ENCODE measurements around the gene PITRM1. TPM values are rescaled to one million over a fixed set of nuclear protein-coding genes. Genes with fewer than 3 reads are reported as not detected.
"Not testable (repeated sequence)": the region's sequence is repeated elsewhere in the genome, so short reads cannot be mapped to it uniquely, and the experiment has no call there.

Gene PITRM1
- polyA plus RNA-seq, 1 donor = 68.9 TPM

DNA sequence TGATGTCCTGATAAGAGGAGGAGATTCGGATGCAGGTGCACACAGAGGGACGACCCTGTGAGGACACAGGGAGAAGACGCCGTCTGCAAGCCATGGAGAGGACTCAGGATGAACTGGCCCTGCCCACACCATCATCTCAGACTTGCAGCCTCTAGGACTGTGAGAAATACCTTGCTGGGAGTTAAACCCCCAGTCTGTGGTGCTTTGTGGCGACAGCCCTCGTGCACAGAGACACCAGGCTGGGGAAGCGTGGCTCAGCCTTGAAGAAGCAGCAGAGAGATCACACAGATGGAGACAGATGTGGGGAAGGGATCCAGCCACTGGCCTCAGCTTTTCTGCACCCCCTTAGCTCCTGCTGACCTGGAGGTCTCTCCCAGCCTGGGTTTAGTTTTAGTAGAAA lies 26.3 kb upstream of the PITRM1 start:
- DNase-seq = no peak

DNA sequence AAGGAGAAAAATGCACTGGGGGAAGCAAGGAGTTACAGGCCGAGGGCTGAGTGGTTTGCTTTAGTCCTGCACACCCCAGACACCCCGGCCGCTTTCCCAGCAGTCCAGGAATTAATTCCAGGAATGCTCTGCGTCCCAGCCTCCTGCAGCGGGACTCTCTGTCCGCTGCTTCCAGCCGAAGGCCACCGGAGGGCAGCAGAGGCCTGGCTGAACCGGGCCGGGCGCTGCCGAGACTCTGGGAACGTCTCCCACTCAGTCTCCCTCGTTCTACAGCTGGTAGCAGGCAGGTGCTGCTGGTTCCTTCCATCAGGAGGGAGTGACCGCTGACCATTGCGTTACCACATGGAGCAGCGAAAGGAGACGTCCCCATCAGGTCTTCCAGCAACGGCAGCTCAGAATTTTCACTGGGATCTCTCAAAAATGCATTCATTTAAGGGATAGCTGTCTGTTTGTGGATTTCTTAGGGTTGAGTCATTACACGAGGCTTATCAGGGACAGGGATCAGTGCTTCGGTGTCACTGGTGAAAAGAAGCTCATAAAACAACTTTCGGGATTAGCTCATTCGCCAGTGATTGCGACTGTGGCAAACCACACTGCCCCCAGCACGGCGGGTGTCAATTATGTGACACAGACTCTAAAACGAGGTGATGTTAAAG lies 24.9 kb upstream of the PITRM1 start:
- peak; percentile 87 for DNase-seq

DNA sequence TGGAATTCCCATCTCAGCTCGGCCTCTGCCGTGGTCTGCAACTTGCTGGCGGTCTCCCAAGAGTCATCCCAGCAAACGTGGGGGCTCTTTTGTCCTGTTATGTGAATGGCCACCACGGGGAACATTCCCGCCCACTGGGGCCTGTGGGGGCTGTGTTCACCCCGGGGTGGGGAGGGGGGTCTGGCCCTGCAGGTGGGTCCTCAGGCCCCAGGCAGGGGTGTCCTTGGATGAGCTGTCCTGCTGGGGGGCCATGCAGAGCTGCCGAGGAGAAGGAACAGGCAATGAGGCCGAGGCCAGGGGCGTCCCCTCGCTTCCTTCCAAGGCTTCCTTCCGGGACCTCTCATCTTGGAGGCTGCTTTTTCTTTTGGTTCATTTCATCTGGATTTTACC lies 24.4 kb upstream of the PITRM1 start:
- no peak for DNase-seq

DNA sequence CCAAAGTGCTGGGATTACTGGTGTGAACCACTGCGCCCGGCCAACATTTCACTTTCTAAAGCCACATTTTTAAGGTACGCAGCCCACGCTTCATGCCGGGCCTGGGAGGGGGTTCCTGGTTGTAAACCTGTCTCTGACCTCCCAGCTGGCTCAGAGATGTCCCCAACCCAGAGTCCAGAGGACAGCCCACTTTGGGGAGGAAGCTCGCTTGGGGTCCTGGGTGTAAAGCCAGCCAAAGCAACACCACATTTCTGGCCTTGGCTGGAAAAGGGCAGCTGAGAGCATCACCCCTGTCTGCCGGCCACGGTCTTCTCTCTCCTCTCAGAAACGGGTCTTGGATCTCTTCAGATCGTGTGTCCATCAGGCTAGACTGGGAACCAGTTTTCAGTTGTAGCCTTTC lies 23.9 kb upstream of the PITRM1 start:
- DNase-seq = no peak

DNA sequence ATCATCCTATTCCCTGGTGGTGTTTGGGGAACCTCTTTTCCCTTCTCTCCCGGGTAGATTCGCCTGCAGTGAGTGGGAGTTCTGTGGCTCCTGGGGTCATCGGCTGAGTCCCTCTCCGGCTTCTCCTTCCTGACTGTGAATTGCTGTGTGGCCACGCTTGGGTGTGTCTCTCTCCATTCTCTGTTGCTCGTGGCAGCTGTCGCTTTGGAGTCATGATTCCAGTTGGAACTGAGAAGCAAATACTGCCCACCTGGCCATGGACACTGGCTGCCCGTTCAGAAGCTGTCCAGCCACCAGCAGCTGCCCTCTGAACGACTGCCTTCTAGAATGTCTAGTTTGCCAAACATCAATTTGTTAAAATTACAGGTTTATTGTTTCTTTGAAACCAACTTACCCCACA lies 23.1 kb upstream of the PITRM1 start:
- no peak for DNase-seq

DNA sequence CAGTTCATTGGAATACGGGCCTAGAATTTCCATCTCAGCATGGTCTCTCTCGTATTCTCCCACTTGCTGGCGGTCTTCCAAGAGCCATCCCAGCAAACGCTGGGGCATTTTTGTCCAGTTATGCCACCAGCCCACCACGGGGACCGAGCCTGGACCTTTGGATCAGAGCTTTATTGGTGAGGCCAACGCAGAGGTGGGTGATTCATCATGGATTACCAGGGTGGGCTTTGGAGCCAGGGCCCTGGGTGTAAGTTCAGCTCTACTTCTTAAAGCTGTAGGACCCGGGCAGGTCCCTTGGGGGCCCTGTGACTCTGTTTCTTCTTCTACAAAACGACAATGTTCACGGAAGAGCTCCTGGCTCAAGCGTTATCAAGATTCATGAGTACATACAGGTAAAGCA lies 22.7 kb upstream of the PITRM1 start:
- DNase-seq = no peak

DNA sequence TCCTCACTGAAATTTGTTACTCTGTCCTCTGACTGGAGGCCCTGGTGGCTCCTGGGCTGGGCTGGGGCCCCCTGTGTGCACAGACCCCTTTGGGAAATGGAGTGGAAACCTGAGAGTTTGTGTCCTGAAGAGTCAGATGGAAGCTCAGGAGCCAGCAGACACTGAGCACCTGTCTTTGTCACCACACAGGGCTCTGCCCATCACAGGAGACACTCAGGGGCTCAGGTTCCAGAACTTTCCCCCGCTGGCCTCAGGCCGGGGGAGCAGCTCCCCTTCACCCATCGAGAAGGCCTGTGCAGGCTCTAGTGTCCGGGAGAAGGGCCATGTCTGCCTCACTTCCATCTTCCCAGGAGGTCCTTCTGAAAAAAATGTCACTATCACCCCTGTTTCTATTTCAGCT lies 22.3 kb upstream of the PITRM1 start:
- DNase-seq = no peak

DNA sequence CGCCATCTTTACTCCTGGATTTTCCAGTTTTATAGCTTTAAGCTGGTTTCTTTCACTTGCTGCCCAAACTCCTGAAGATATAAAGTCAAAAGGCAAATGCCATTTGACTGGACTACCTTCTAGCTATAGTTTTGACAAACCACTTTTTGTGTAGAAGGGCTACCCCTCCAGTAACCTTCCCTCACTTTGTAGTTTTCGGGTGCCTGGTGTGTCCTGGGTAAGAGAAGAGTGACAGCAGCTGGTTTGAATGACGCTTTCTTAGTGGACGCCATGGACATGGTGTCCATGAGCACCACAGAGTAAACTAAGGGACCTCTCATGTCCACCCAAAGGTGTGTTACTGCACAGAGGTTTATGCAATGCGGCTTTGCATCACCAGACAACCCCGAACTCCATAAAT lies 21.2 kb upstream of the PITRM1 start:
- no peak for DNase-seq

DNA sequence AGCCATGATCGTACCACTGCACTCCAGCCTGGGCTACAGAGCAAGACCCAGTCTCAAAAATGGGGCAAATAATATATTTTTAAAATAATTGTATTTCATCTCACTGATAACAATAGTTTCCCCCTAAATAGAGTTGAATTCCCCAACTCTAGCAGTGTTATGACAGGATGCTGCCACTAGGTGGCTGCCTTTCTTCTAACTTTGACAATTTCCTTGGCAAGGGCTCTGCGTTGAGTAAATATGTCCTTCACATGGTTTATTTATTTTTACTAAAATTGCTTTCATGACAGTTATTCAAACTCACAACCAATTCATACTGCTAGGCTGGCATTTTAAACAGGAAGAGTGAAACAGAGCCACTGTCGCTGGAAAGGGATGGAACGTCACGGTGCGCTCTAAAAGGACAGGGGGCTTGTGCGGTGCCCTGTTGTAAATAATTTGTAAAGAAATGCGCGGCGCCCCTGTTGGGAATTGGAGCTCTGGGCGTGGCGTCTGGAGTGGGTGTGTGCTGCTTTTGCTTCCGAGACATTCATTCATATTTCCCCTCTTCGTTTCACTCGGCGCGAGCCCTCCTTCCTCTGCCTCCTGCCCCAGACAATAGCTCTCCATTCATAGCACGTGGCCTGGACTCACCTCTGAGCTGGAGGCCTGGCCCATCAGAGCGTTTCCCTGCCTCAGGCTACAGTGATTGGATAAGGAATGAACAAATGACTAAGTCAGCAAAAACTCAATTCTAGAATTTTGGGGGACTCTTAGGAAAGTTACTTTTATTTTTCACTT lies 20.5 kb upstream of the PITRM1 start:
- peak; percentile 64 for DNase-seq

DNA sequence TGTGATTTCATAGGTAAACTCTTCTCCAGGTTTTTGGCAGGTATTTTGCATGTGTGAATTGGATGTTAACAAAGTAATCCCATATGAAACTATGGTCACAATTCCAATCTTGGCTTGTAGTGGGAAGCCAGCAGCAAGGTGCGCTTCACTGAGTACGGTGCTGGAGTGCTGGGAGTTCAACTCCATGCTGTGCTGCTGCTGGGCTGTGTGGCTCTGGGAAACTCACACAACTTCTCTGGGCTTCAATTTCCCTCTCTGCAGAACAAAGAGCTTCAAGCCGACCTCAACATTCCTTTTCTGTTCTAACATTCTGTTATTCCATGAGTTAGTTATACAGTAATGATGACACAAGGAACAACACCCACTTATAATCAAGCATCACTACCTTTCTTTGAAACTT lies 18.2 kb upstream of the PITRM1 start:
- DNase-seq = no peak

DNA sequence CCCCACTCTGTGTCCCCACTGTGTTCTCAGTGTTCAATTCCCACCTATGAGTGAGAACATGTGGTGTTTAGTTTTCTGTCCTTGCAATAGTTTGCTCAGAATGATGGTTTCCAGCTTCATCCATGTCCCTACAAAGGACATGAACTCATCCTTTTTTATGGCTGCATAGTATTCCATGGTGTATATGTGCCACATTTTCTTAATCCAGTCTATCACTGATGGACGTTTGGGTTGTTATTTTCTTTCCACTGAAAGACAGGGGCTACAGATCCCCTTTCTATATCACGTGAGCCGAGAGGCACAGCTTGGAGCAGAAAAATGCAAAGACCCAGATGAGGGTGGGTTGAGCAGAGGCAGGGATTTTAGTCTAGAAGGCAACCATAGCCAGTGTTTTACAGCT lies 14.6 kb upstream of the PITRM1 start:
- not testable (repeated sequence) for DNase-seq

DNA sequence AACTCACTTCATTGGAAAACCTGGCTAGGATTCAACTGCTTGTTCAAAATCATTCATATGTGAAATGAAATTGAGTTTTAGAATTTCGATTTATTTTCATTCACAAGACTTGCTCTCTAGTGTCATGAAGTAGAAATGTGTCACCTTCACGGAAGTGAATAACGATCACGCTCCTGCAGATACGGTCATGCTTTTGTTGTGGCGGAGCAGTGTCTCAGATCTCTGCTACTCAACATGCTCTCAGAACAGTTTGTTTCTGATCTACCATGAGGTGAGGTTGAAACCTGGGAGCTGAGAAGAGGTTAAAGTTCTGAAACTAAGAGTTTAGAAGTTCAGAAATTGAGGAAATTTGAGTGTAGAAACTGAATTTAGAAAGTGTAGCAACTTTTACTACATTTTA lies 13.8 kb upstream of the PITRM1 start:
- DNase-seq = no peak

DNA sequence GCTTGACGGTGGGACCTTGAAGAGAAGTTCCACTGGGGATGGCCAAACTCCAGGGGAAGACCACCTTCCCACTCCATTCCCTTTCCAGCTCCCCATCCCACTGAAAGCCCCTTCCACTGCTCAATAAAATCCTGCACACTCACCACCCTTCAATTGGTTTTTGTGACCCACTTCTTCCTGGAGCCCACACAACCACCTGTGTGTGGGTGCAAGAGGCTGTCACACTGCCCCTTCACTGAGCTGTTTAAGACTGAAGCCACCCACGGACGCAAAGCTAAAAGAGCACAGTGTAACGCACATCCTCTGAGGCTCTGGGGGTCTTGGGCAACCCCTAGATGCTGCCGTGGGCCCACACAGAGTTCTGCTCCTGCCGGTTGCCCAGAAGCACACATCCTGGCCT lies 12.8 kb upstream of the PITRM1 start:
- no peak for DNase-seq

DNA sequence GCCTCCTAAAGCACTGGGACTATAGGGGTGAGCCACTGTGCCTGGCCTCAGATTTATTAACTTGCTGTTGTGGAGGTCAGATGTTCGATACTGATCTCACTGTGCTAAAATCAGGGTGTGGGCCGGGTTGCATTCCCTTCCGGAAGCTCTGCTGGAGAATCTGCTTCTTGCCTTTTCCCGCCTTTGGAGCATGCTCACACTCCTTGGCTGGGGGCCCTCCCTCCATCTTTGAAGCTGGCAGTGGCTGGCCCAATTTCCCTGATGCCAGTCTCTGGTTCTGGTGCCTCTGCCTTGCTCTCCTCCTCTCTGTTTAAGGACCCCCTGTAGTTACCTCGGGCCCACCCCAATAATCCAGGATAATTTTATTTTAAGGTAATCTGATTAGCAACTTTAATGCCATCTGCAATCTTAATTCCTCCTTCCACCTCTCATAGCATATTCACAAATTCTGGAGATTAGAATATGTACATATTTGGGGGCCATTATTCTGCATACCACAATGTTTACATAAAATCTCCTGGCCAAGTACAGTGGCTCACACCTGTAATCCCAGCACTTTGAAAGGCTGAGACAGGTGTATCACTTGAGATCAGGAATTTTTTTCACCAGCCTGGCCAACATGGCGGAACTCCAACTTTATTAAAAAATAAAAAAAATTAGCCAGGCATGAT lies 7.9 kb upstream of the PITRM1 start:
- no peak for DNase-seq

DNA sequence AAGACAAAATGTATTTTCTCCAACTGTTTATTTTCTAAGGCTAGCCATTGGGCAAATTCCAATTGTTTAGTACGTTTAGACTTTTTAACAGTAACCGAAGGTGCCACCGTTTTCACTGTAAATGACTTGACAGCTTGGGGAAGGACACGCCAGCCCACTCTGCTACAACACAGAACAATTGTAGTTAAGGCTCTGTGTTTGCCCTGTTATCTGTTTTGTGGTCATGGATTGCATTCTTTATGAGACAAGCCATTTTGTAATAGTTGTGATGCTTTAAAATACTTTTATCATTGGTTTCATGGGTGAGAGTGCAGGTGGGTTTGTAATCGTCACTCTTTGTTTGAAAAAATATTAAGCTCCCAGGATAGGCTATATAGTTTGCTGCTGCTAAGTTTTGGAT lies 6.6 kb upstream of the PITRM1 start:
- DNase-seq = no peak

DNA sequence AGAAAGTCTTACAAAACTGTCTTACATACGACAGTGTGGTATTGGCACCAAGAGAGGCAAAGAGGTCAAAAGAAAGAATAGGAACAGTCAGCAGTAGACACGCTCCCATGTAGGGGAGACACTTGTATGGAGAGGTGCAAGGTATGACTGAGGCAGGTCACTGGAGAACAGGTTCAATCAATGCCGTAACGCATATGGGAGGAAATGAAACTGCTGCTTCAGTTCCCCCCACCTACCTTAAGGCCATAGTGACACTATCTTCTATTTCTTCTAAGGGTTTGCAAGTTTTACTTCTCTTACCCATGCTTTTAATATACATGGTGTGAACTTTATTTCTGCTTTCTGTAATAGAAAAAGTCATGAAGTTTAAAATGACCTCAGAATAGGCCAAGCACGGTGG lies 5.5 kb upstream of the PITRM1 start:
- DNase-seq = no peak

DNA sequence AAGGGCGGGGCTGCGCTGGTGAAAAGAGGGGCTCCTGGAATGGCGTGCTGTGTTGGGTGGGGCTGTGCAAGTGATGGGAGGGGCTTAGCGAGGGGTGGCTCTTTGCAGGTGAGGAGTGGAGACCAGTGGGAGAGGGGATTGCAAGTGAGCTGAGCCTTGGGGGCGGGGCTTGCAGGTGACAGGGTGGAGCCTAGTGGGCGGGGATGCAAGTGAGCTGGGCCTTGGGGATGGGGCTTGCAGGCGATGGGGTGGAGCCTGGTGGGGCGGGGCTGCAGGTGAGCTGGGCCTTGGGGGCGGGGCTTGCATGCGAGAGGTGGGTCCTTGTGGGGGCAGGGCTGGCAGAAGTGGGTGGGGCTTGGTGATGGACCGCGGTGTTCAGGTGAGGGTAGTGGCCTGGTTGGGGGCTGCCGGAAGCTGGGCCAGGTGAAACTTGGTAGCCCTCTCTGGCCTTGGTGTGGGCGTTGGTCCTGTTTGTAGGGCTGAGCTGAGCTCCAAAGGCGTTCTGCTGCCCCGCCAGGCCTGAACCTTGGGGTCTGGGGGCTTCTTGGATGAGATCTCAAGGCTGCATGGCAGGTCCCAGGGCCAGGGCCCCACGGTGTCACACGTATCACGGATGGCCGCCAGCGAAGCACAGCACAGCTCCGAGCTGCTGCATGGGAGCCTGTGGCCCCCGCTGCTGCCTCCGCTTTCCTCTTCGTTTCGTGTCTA lies 743 bp upstream of the PITRM1 start:
- no peak for DNase-seq

DNA sequence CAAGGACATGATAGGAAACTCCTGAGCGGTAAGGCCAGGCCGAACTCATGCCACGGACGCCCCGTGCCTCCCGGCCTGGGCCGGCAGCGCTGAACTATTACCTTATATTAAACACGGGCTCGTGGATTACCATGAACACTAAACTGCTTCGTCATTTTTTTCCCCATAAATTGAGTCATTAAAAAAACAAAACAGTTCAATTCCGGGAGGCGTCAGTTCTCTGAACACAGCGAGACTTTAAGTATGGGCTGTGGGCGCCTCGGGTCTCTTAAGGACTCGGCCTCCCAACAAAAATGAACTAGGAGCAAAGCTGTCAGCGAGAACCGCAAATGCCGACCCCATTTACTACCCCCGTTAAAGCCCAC lies 519 bp downstream of the PITRM1 start:
- DNase-seq = no peak

DNA sequence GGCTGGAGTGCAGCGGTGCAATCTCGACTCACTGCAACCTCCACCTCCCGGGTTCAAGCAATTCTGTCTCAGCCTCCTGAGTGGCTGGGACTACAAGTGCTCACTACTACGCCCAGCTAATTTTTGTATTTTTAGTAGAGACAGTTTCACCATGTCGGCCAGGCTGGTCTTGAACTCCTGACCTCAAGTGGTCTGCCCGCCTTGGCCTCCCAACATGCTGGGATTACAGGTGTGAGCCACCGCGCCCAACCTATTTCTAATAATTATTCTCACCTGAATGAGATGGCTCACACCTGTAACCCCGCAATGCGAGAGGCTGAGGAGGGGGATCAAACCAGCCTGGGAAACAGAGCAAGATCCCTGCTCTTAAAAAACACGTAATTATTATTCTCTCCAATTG lies 1.1 kb downstream of the PITRM1 start:
- DNase-seq = not testable (repeated sequence)

DNA sequence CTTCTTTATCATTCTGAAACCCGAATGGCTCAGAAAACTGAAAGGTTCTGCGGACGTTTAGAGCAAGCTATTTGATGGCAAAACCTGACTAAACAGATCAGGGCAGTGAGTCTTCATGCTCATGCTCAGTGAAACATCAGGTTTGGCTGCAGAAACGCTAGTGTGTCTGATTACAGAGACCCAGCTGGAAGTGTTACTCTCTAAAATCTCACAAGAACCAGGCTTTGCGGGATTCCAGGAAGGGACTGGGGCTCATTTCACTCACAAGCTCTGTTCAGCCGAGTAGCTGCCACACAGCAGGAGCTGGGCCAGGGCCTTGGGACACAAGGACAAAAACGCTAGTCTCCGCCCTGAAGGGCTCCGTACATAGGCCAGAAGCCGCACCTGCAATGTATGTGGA lies 2.9 kb downstream of the PITRM1 start:
- peak; percentile 15 for DNase-seq

DNA sequence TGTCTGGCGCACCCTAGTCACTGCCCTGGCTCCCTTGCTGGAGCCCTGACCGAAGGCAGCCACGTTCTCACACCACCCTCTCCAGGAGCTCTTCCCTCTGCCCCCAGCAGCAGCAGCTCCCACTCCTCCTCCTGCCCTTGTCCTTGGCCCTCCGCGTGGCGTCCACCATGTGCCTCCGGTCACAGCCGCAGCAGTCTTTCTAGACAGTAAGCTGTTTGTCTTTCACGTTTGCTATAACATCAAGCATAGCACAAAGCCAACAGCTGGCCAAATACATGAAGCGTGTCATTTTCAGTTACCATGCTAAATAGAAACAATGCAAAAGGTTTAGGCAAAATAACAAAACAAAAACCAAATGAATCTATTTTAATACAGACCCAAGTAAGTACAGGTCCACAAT lies 3.3 kb downstream of the PITRM1 start:
- peak; percentile 9 for DNase-seq

DNA sequence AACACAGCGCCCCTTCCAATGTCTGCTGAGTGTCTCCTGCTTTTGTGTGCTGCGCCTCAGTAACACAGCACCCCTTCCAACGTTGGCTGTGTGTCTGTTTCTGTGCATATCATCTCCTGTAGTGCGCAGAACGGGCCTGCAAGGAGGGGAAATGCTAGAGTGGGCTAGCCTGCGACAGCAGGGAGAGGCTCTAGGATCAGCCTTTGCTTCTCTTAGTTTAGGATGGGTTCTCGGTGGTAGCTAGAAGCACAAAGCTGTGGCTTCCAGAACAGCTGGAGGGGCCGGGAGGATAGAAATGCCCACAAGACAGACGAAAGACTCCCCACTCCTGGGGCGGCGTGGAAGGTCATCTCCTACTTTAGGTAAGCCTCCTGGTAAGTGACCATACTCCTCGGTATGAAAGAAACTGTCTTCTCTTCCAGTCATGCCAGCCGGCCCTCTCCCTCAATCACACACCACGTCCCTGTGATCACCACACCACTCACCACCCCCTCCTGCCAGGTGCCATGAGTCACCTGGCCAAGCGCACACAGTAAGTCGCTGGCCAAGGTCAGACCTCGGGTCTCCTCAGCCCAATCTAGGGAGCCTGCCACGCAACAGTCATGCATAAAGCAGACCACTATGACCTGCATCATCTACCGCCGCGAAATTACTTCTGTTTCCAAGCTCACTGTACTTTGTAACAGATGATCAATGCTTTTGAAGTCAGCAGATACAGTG lies 4.8 kb downstream of the PITRM1 start:
- no peak for DNase-seq
